ENCODE results near the gene PTOV1.

Gene PTOV1

DNA sequence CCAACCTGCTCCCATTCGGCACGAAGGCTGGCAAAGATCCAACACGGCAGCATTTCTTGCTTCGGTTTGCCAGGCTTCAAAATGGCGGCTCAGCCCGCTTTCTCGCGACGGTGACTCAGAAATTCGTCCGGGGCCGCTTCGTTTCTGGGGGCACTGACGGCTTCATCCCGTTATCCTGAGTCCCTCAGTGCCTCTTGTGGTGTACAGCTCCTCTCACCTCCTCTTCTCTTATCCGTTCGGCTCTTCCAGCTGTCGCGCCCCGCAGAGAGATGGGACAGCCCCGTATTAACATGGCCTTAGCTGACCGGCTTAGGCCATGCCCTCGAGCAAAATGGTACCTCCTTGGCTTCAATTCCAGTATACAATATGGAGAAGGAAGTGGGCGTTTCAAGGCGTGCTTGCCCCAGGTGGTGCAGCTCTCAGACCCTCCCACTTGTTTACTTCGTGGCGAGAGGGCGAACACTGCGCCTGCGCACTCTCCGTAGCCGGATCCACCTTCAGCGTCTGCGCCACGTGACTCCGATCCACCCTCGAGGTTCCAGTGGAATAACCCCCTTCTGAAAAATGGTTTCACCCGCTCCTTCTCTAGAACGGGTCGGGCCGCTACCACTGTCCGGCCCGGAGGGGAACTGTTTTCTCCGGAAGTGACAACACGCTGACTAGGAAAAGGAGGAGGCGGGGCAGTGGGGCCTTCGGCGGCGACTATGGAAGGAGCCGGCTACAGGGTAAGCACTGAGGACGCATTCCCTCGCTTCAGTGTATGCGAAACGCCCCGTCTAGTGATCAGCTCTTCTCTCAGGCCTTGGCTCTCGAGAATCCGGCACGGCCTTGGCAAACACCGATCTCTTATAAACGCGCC lies 26.3 kb downstream of the PTOV1 start, which contains the start of the genes AKT1S1 and TBC1D17:
Gene AKT1S1, minus strand, starts transcription at position 336 of the 859 bp plus-strand sequence. CDS start 4,060 bp downstream, outside the sequence.
Gene TBC1D17, plus strand, starts transcription at position 683 of the 859 bp plus-strand sequence. Its CDS starts 22 bp downstream, at position 705.
- DNase-seq: peak; percentile 96

GRCh38 chr19:49877879-49878743 lies 27.2 kb downstream of the PTOV1 start:
- DNase-seq: peak; percentile 92

DNA sequence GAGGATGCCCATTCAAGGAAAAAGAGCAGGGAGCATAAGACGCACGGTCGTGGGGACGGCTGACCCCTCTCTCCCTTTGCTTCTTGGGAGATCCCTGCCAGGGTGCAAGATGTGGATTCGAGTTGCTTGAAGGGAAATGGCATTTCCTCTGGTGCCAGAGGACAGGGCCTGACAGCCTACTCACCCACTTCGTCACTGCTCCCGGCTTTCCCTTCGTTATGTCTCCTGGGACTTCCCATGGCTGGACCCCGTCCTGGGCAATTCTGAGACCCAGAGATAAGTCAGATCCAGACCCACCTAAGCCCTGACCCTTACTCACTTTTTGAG lies 27.7 kb downstream of the PTOV1 start:
- DNase-seq: no peak

DNA sequence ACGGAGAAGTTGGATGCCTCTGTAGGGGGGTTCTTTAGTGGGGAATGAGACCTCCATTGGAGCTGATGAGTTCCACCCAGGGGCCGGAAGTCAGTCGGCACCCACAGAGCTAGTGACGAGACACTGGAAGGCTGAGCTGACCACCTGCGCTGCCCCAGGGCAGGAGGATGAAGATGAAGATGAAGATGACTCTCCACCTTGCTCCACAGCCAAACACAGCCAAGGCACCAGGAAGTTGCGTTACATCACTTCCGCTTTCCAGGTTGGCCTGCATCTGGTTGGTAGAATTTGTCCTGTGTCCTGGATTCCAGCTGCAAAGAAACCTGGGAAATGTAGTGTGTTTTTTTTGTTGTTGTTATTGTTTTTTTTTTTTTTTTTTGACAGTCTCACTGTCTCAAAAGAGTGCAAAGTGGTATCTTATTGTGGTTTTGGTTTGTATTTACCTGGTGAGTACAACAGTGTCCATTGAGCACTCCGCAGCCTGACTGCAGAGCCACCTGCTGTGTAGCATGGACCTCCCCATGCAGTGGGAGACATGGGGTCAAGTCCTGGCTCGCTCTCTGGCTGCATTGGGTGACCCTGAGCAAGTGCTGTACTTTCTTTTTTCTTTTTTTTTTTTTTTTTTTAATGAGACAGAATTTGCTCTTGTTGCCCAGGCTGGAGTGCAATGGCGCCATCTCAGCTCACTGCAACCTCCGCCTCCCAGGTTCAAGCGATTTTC lies 28.4 kb downstream of the PTOV1 start:
- DNase-seq: no peak

DNA sequence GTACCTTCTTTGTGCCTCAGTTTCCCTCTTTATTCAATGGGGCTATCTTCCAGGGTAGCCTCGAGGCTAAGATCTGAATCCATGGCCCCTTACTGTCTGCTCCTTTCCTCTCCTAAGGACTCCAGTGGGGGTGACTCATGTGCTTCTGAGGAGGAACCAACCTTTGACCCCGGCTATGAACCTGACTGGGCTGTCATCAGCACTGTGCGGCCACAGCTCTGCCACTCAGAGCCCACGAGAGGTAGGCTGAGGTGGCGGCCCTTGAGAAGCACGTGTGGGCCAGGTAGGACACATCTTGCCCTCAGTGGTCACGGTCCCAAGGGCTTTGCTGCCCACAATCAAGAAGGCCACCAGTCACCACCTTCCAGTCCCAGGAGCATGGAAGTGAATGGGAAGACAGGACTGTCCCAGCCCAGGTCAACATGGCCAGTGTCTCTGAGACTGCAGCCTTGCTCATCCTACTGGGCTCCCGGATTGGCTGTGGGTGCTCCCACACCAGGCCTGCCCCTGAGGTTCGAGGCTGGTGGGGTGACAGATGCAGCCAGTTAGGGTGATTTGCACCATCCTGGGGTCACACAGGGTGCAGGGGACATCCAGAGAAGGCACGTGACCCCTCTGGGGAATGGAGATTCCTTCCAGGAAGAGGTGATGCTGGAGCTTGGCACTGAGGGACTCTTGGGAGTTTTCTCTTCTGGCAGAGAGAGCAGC lies 29.4 kb downstream of the PTOV1 start:
- no peak for DNase-seq

GRCh38 chr19:49881186-49881585 lies 30.2 kb downstream of the PTOV1 start:
- DNase-seq: no peak

DNA sequence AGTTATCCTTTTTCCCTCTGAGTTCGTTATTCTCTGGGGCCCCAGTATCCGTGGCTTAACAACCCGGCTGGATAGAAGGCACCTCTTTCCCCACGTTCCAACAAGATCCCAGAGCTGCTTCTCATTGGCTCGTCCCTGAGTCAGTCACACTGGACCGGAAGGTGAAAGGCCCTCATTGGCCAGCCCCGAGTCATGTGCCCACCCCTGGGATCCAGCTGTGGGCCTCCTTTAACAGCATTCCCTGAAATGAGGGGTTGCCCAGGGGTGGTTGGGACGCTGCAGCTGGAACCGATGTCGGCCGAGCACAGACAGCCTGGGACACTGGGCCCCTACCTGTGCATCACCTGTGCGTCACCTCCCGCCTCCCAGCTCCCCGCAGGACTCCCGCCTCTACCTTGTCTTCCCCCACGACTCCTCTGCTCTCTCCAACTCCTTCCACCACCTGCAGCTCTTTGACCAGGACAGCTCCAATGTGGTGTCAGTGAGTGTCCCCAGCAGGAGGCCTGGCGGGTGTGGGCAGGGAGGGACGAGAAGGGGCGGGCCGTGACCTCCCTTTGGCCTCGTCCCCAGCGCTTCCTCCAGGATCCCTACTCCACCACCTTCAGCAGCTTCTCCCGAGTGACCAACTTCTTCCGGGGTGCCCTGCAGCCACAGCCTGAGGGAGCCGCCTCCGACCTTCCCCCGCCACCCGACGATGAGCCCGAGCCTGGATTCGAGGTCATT lies 30.9 kb downstream of the PTOV1 start:
- DNase-seq: no peak

GRCh38 chr19:49882643-49883042 lies 31.7 kb downstream of the PTOV1 start:
- no peak for DNase-seq

DNA sequence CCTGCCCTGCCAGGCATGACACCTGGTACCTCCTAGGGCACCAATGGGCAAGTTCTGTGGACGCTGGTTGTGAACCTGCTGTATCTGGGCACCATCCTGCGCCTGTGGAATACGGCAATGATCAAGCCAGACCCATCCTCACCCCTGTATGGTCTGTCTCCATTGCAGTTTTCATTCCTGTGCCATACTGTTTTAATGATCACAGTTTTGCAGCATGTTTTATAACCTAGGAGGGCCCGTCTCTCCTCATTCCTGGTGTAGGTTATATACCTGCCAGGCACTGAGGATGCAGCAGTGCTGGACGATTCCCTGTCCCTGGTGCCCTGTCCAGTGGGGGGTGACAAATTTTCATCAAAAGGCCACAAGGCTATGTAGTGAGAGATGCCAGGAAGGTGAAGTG lies 32.1 kb downstream of the PTOV1 start:
- DNase-seq: no peak

GRCh38 chr19:49884109-49884508 lies 33.1 kb downstream of the PTOV1 start:
- no peak for DNase-seq

- no peak for DNase-seq
These were observed 33.8 kb downstream of the PTOV1 start for GRCh38 chr19:49884760-49885159.

DNA sequence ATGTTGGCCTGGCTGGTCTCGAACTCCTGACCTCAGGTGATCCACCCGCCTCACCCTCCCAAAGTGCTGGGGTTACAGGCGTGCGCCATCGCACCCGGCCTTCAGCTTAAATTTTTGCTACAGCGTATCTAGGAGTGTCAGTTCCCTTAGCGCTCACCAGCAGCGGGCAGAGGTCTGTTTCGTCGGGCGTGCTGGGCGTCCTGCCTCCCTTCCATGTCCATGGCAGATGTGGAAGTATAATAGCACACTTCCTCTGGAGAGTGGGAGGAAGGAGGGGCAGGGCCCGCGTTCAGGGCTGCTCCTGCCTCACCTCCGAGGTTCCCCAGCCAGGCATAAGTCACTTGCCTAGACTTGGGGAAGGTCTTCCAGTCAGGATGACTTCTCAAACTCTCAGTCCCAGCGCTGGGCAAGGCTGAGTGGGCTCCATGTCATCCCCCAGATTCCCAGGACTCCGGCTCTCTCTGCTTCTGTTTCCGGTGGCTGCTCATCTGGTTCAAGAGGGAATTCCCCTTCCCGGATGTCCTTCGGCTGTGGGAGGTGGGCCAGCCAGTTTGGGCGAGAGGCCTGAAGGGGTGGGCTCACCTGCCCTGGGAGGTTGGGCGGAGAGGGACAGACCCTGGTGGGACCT lies 36.2 kb downstream of the PTOV1 start:
- no peak for DNase-seq

- DNase-seq: no peak
These were observed 36.9 kb downstream of the PTOV1 start for GRCh38 chr19:49887665-49888509.

GRCh38 chr19:49888510-49888824 lies 37.5 kb downstream of the PTOV1 start:
- no peak for DNase-seq

GRCh38 chr19:49889038-49889686 lies 38.2 kb downstream of the PTOV1 start:
- DNase-seq: no peak

GRCh38 chr19:49889687-49890348 lies 38.9 kb downstream of the PTOV1 start:
- DNase-seq: no peak

DNA sequence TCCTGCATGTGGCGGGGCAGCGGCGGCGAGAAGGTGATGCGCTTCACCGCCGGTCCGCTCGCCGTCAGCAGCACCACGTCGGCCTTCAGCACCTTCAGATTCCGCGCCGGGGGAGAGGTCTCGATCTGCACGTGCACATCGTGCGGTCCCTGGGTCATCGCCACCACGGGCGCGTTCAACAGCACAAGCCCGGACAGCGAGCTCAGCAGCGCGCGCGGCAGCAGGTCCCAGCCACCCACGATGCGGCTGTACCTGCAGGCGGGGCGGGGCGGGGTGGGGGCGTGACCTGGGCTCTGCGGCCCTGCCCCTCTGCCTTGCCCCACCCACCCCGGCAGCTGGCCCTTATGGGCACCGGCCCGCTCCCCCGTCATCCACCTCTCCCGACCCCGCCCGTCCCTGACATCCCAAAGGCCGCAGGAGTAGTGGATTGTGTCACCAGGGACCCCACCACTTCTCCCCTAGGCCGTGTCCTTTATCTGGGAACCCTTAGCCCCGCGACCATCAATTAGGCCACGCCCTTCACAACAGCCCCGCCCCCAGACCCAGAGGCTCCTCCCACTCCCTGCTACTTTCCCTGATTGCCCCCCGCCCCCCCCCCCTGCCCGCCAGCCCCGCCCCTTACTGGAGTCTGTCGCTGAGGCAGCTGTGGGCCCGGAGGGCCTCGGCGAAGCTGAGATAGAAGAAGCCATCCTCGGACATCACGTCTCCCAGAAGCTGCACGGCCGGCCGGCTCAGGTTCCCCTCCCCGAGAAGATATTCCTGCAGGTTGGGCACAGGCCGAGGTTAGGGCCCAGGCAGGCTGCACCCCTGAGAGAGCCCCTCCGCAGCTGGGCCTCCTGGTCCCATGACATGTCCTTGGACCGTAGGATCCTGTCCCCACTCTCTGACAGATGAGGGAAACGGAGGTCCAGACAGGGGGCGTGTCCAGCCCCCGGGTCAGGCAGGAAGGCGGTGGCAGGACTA lies 39.7 kb downstream of the PTOV1 start:
- no peak for DNase-seq

DNA sequence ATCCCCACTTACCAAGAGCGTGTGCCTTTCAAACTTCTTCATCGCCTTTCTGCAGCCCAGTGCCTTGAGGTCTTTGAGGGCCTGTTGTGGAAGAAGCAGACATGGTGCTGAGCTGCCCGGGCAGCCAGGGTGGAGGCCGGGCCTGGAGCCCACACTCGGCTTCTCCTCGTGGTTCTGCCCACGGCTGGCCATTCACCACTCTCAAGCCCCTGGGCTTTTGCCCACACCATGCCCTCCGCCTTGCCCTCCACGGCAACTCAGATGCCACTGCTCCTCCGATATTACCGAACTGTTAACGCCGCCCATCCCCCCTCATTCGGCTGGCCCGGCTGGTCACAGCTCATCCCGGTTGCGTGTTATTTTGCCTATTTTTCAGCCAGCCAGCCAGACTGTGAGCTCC lies 40.4 kb downstream of the PTOV1 start:
- DNase-seq: no peak

Measured in GOT3 (cell line).